ENCODE data around the gene GOLGA6L10.

GRCh38 chr15:82303956-82304777, 45.1 kb downstream of the GOLGA6L10 start:
- TF ChIP-seq, protein P1, sequence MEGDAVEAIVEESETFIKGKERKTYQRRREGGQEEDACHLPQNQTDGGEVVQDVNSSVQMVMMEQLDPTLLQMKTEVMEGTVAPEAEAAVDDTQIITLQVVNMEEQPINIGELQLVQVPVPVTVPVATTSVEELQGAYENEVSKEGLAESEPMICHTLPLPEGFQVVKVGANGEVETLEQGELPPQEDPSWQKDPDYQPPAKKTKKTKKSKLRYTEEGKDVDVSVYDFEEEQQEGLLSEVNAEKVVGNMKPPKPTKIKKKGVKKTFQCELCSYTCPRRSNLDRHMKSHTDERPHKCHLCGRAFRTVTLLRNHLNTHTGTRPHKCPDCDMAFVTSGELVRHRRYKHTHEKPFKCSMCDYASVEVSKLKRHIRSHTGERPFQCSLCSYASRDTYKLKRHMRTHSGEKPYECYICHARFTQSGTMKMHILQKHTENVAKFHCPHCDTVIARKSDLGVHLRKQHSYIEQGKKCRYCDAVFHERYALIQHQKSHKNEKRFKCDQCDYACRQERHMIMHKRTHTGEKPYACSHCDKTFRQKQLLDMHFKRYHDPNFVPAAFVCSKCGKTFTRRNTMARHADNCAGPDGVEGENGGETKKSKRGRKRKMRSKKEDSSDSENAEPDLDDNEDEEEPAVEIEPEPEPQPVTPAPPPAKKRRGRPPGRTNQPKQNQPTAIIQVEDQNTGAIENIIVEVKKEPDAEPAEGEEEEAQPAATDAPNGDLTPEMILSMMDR (IDR thresholded peaks at IDR 0.05) = no peak
- no peak for TF ChIP-seq POLR2A (IDR thresholded peaks at IDR 0.05)

Data from uterus (tissue), 2 donors.